ENCODE results near the gene VTI1A. TPM values are rescaled to one million over a fixed set of nuclear protein-coding genes. Genes with fewer than 3 reads are reported as not detected.

Gene VTI1A
- total RNA-seq, 6 donors from 2014 or later = 29.5 to 247 (median 43.0) TPM

GRCh38 chr10:112502536-112502935 lies 55.5 kb downstream of the VTI1A start:
- WGBS, 2 donors = 79 to 82% methylated on average over 2 of the region's 2 CpGs
- Histone ChIP-seq H3K9me3 (no peaks in the 10 kb centered on the region), H3K4me1 (peaks cover 0 to 5% (median 2%) of the 10 kb centered on the region in 4 donors), H3K27ac (no peak overlapping the region), H3K27me3 (no peaks in the 10 kb centered on the region), H3K4me3 (no peak overlapping the region), H3K36me3 (no peaks in the 10 kb centered on the region)
- no peak for DNase-seq
- no peak for ATAC-seq (ENCODE audit: low FRiP score in 2 of 2)
- TF ChIP-seq POLR2AphosphoS5 (IDR thresholded peaks at IDR 0.05) (no peak), EP300 (IDR thresholded peaks at IDR 0.05) (no peak), CTCF (IDR thresholded peaks at IDR 0.05) (no peak), POLR2A (IDR thresholded peaks at IDR 0.05) (no peak)

- Histone ChIP-seq H3K36me3 (no peaks in the 10 kb centered on the region), H3K4me1 (peaks cover 0 to 11% (median 2%) of the 10 kb centered on the region in 4 donors), H3K4me3 (no peak overlapping the region), H3K27me3 (no peaks in the 10 kb centered on the region), H3K27ac (no peak overlapping the region), H3K9me3 (no peaks in the 10 kb centered on the region)
- no peak for ATAC-seq (ENCODE audit: low FRiP score in 2 of 2)
- DNase-seq = no peak
- 91 to 98% methylated on average over 2 of the region's 2 CpGs for WGBS, 2 donors
- TF ChIP-seq POLR2AphosphoS5 (IDR thresholded peaks at IDR 0.05) (no peak), EP300 (IDR thresholded peaks at IDR 0.05) (no peak), CTCF (IDR thresholded peaks at IDR 0.05) (no peak), POLR2A (IDR thresholded peaks at IDR 0.05) (no peak)
Measured at GRCh38 chr10:112503643-112504042, 56.6 kb downstream of the VTI1A start.

- Histone ChIP-seq H3K4me3 (no peak overlapping the region), H3K27ac (no peak overlapping the region), H3K9me3 (no peaks in the 10 kb centered on the region), H3K36me3 (no peaks in the 10 kb centered on the region), H3K4me1 (peaks cover 0 to 17% (median 2%) of the 10 kb centered on the region in 4 donors), H3K27me3 (no peaks in the 10 kb centered on the region)
- no peak for ATAC-seq (ENCODE audit: low FRiP score in 2 of 2)
- TF ChIP-seq POLR2AphosphoS5 (IDR thresholded peaks at IDR 0.05) = no peak
- TF ChIP-seq EP300 (IDR thresholded peaks at IDR 0.05) = no peak
- no peak for TF ChIP-seq POLR2A (IDR thresholded peaks at IDR 0.05)
- TF ChIP-seq CTCF (IDR thresholded peaks at IDR 0.05) = no peak
- DNase-seq = no peak
- WGBS, 2 donors = 57 to 65% methylated on average over 4 of the region's 4 CpGs
Measured at GRCh38 chr10:112507046-112507445, 60.0 kb downstream of the VTI1A start.

GRCh38 chr10:112507988-112508387 lies 61.0 kb downstream of the VTI1A start:
- Histone ChIP-seq H3K4me1 (peaks cover 0 to 17% (median 2%) of the 10 kb centered on the region in 4 donors), H3K27me3 (no peaks in the 10 kb centered on the region), H3K4me3 (no peak overlapping the region), H3K27ac (no peak overlapping the region), H3K36me3 (no peaks in the 10 kb centered on the region), H3K9me3 (no peaks in the 10 kb centered on the region)
- no peak for TF ChIP-seq POLR2A (IDR thresholded peaks at IDR 0.05)
- TF ChIP-seq CTCF (IDR thresholded peaks at IDR 0.05) = no peak
- no peak for TF ChIP-seq POLR2AphosphoS5 (IDR thresholded peaks at IDR 0.05)
- TF ChIP-seq EP300 (IDR thresholded peaks at IDR 0.05) = no peak
- DNase-seq (no peak), ATAC-seq (ENCODE audit: low FRiP score in 2 of 2) (no peak)
- 32 to 39% methylated on average over 4 of the region's 4 CpGs for WGBS, 2 donors

- Histone ChIP-seq H3K27ac (no peak overlapping the region), H3K4me1 (peaks cover 0 to 17% (median 2%) of the 10 kb centered on the region in 4 donors), H3K4me3 (no peak overlapping the region), H3K9me3 (no peaks in the 10 kb centered on the region), H3K27me3 (no peaks in the 10 kb centered on the region), H3K36me3 (no peaks in the 10 kb centered on the region)
- no peak for DNase-seq
- no peak for ATAC-seq (ENCODE audit: low FRiP score in 2 of 2)
- WGBS, 2 donors = 76 to 83% methylated on average over 4 of the region's 4 CpGs
- TF ChIP-seq POLR2AphosphoS5 (IDR thresholded peaks at IDR 0.05) (no peak), CTCF (IDR thresholded peaks at IDR 0.05) (no peak), POLR2A (IDR thresholded peaks at IDR 0.05) (no peak), EP300 (IDR thresholded peaks at IDR 0.05) (no peak)
Measured at GRCh38 chr10:112509558-112510291, 62.7 kb downstream of the VTI1A start.

Data from upper lobe of left lung (tissue), 6 donors.